AG08395 (cell line): ENCODE results near the gene EEF1AKMT1.

Experiments used
- DNase-seq: peaks from one replicate; pipeline ENCODE4 v3.0.0; 2012; ENCODE audit warnings: mixed read lengths, low spot score

Gene EEF1AKMT1

GRCh38 chr13:20718958-20719566 is 54.7 kb downstream of the EEF1AKMT1 start:
- DNase-seq: no peak

GRCh38 chr13:20717581-20718542 is 55.9 kb downstream of the EEF1AKMT1 start:
- DNase-seq: no peak

- DNase-seq: no peak
Measured at GRCh38 chr13:20716951-20717350, 56.8 kb downstream of the EEF1AKMT1 start.

GRCh38 chr13:20715330-20715712 is 58.4 kb downstream of the EEF1AKMT1 start:
- DNase-seq: no peak

GRCh38 chr13:20714563-20715329 is 59.0 kb downstream of the EEF1AKMT1 start:
- DNase-seq: peak; percentile 83

GRCh38 chr13:20714161-20714560 is 59.6 kb downstream of the EEF1AKMT1 start:
- DNase-seq: peak; percentile 36

- DNase-seq: peak; percentile 76
Measured at GRCh38 chr13:20713751-20714150, 60.0 kb downstream of the EEF1AKMT1 start.

GRCh38 chr13:20713014-20713376 is 60.8 kb downstream of the EEF1AKMT1 start:
- DNase-seq: no peak

GRCh38 chr13:20711301-20712044 is 62.3 kb downstream of the EEF1AKMT1 start:
- DNase-seq: no peak

- no peak for DNase-seq
Measured at GRCh38 chr13:20709782-20710181, 64.0 kb downstream of the EEF1AKMT1 start.

GRCh38 chr13:20709369-20709768 is 64.4 kb downstream of the EEF1AKMT1 start:
- DNase-seq: no peak

- no peak for DNase-seq
Measured at GRCh38 chr13:20708216-20708615, 65.5 kb downstream of the EEF1AKMT1 start.

GRCh38 chr13:20706661-20707060 is 67.1 kb downstream of the EEF1AKMT1 start:
- no peak for DNase-seq

GRCh38 chr13:20704459-20705069 is 69.2 kb downstream of the EEF1AKMT1 start:
- no peak for DNase-seq

- DNase-seq: peak; percentile 87
Measured at GRCh38 chr13:20703780-20704458, 69.8 kb downstream of the EEF1AKMT1 start.

- DNase-seq: peak; percentile 22
Measured at GRCh38 chr13:20702915-20703779, 70.6 kb downstream of the EEF1AKMT1 start, which contains the start of gene IL17D. Gene IL17D (plus strand): TSS chr13:20703699. CDS start chr13:20704002, 303 bp downstream.

GRCh38 chr13:20702530-20702914 is 71.2 kb downstream of the EEF1AKMT1 start:
- no peak for DNase-seq

- no peak for DNase-seq
Measured at GRCh38 chr13:20701461-20701860, 72.3 kb downstream of the EEF1AKMT1 start.

GRCh38 chr13:20700288-20700687 is 73.5 kb downstream of the EEF1AKMT1 start:
- no peak for DNase-seq

GRCh38 chr13:20699715-20700114 is 74.0 kb downstream of the EEF1AKMT1 start:
- no peak for DNase-seq
